Common myeloid progenitor, CD34-positive (primary cell): ENCODE measurements around the gene ASAP2.

Experiments
- CTCF ChIA-PET: fragments of 350-600 bp; sonication (Branson Sonifier 250); formaldehyde crosslinking; loops from one replicate; lab custom pipeline; 2021; ENCODE audit warnings: antibody characterized with exemption; lab: Charles Lee
- POLR2A ChIA-PET: fragments of 350-600 bp; sonication (Branson Sonifier 250); formaldehyde crosslinking; loops from one replicate; lab custom pipeline; 2021; ENCODE audit warnings: antibody characterized with exemption; lab: Charles Lee
- DNase-seq, 3 donors: peaks; one replicate each; pipeline versions ENCODE4 v3.0.0 to v3.0.0-alpha.2; 2013
- H3K27ac ChIP-seq, 2 experiments: 1 replicate in 1 of 2; 2 replicates in 1 of 2; pipeline ENCODE4 v1.7.0; 2013; ENCODE audit warnings: inconsistent platforms in 2 of 2, low read length in 2 of 2, mild to moderate bottlenecking in 2 of 2, low read depth in 1 of 2, moderate library complexity in 1 of 2; ENCODE audit not compliant: severe bottlenecking in 2 of 2, insufficient read depth in 1 of 2, poor library complexity in 1 of 2
- H3K27me3 ChIP-seq, 5 experiments: replicated peaks in 2 of 5; 1 replicate in 3 of 5; 2 replicates in 2 of 5; pipeline versions ENCODE4 v1.6.1 to v1.7.0; 2013; ENCODE audit warnings: low read length in 4 of 5, mild to moderate bottlenecking in 2 of 5, moderate library complexity in 2 of 5, inconsistent platforms in 1 of 5; ENCODE audit not compliant: insufficient read depth in 5 of 5, control insufficient read depth in 4 of 5
- H3K36me3 ChIP-seq, 4 experiments: 1 replicate in 2 of 4; 2 replicates in 2 of 4; pipeline versions ENCODE4 v1.6.1 to v1.7.0; 2013; ENCODE audit warnings: low read length in 3 of 4, control low read depth in 1 of 4, mild to moderate bottlenecking in 1 of 4; ENCODE audit not compliant: control insufficient read depth in 4 of 4, insufficient read depth in 4 of 4
- H3K4me1 ChIP-seq, 4 experiments: 1 replicate in 3 of 4; 2 replicates in 1 of 4; pipeline versions ENCODE4 v1.6.1 to v1.7.1; 2013; ENCODE audit warnings: low read length in 3 of 4, mild to moderate bottlenecking in 3 of 4, control low read depth in 1 of 4, inconsistent platforms in 1 of 4, moderate library complexity in 1 of 4; ENCODE audit not compliant: control insufficient read depth in 4 of 4, insufficient read depth in 4 of 4; ENCODE audit errors: control extremely low read depth in 1 of 4
- H3K4me3 ChIP-seq, 7 experiments: 1 replicate in 4 of 7; 2 replicates in 3 of 7; pipeline versions ENCODE4 v1.5.1 to v1.7.0; 2013; ENCODE audit warnings: mild to moderate bottlenecking in 7 of 7, low read length in 6 of 7, moderate library complexity in 6 of 7, inconsistent platforms in 2 of 7, low read depth in 2 of 7, control low read depth in 1 of 7; ENCODE audit not compliant: insufficient read depth in 4 of 7, control insufficient read depth in 1 of 7; ENCODE audit errors: extremely low read depth in 1 of 7
- H3K9me3 ChIP-seq, 5 experiments: 1 replicate in 4 of 5; 2 replicates in 1 of 5; pipeline versions ENCODE4 v1.6.1 to v1.7.1; 2013; ENCODE audit warnings: low read length in 4 of 5, mild to moderate bottlenecking in 2 of 5, inconsistent platforms in 1 of 5, low read depth in 1 of 5, moderate library complexity in 1 of 5; ENCODE audit not compliant: control insufficient read depth in 4 of 5, insufficient read depth in 2 of 5; ENCODE audit errors: control extremely low read depth in 1 of 5
- WGBS: methylation state at CpG from one replicate; pipeline ENCODE4 v1.1.5; 2013; ENCODE audit not compliant: insufficient coverage; 5-methylcytosine and 5-hydroxymethylcytosine counted together

Gene ASAP2

DNA sequence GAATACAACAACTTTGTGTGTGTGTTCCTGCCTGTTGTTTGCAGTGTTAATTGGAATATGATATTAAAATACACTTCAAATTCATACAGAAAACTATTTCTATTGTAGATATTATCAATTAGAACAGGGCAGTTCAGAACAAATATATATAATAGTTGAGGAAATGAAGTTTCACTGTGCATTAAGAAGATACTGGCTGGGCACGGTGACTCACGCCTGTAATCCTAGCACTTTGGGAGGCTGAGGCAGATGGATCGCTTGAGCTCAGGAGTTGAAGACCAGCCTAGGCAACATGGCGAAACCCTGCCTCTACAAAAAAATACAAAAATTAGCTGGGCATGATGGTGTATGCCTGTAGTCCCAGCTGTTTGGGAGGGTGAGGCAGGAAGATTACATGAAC, 79.3 kb downstream of the ASAP2 start:
- no peaks in the 10 kb centered on the region for H3K4me1 ChIP-seq
- 97% methylated on average over 3 of the region's 4 CpGs for WGBS

DNA sequence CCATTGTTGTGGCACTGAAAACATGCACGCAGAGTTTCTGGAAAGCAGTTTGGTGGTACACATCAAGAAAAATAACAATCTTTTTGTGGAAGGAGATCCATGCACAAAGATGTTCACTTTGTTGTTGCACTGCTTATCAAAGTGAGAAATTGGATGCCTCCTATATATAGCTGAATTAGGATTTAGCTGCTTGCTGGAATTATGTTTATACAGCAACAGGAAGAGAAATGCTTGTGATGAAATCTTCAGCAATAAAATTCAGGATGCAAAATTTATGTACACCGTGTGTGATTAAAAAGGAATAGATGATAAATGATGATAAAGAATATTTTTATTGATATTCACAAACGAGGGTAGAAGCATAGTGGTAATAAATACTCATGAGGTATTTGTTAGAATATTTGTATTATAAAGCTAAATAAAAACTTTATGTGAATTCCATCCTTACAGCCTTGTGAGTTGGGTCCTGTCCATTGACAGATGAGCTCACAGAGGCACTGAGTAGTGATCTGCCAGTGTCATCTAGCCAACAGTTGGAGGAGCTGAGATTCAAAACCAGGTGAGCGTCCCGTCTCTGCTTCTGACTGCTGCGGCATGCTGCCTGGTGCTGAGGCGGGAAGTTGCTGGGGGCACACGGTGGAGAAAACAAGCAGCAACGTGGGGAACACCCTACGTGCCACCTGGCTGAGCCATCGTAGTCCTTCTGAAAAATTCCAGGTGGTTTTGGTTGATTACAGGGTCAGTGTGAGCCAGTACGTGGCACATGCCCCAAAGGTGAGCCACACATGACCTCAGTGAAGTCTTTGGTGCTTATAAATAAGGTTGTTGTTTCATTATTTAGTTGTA, 80.2 kb downstream of the ASAP2 start:
- peaks cover 0 to 2% (median 0%) of the 10 kb centered on the region in 4 experiments for H3K36me3 ChIP-seq
- H3K27ac ChIP-seq: no peak overlapping the region
- POLR2A ChIA-PET: no interaction called here
- DNase-seq: no peak
- no peaks in the 10 kb centered on the region for H3K4me1 ChIP-seq
- CTCF ChIA-PET: no interaction called here
- H3K4me3 ChIP-seq: no peak overlapping the region
- no peaks in the 10 kb centered on the region for H3K9me3 ChIP-seq
- WGBS: 97% methylated on average over 9 of the region's 12 CpGs
- no peaks in the 10 kb centered on the region for H3K27me3 ChIP-seq

More for the DNA sequence above, 79.3 kb downstream of the ASAP2 start:
- no peaks in the 10 kb centered on the region for H3K9me3 ChIP-seq
- H3K4me3 ChIP-seq: no peak overlapping the region
- ChIA-PET POLR2A (interaction anchor here (0.6 kb wide), 1 partner anchor 83 kb away, joined by 3 read pairs; no protein-coding TSS in a partner anchor), CTCF (no interaction called here)
- H3K36me3 ChIP-seq: peaks cover 0 to 2% (median 0%) of the 10 kb centered on the region in 4 experiments
- DNase-seq: no peak
- no peak overlapping the region for H3K27ac ChIP-seq
- no peaks in the 10 kb centered on the region for H3K27me3 ChIP-seq

DNA sequence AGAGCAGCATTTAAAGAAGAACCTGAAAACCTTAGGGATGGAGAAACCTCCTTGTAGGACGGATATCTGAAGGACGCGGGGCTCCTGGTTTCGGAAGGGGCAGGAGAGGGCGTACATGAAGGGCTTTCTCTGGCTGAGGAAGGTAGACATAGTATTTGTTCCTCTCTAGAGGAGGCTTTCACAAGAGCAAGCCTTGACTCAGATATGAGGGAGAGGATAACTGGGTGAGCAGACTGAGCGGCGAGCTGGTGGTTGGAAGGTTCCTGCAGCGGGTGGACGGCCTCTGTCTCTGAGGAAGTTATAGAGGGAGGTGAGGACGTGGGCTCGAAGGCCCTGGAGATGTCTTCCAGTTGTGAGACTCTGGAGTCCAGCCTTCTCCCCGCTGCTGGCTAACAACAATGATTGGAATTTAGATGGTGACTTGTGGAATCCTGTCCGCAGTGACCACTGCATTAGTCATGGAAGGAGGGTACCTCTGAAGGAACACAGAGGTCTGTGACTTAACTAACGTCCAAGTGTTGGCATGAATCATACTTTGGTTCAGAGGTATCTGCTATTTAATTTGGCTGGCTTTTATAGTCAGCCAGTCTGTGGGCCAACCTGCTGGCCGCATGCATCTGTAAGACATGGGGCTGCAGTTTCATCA, 80.9 kb downstream of the ASAP2 start:
- Histone ChIP-seq H3K27ac (no peak overlapping the region), H3K36me3 (peaks cover 0 to 2% (median 0%) of the 10 kb centered on the region in 4 experiments), H3K4me1 (no peaks in the 10 kb centered on the region), H3K9me3 (no peaks in the 10 kb centered on the region), H3K4me3 (no peak overlapping the region), H3K27me3 (no peaks in the 10 kb centered on the region)
- WGBS: 95% methylated on average over 13 of the region's 15 CpGs
- DNase-seq: no peak
- POLR2A ChIA-PET: no interaction called here
- CTCF ChIA-PET: no interaction called here

DNA sequence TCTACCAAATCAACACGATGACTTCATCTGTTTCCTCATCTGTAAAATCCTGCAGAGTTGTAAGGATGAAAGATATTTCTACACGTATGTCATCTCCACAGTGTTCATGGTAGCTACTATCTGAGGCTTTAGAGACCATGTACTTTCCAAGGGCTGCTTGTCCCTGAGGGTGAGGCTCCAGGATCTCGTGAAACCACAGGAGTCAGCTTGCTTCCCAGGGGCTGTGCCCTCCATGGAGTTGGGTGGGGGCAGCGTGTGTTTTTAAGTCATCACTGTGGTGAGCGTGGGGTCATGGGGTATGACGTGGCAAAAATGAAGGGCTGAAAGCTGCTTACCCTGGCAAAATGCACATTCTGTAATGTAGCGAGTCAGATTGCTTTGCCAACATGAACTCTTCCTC, 81.6 kb downstream of the ASAP2 start:
- no peaks in the 10 kb centered on the region for H3K9me3 ChIP-seq
- peaks cover 0 to 2% (median 0%) of the 10 kb centered on the region in 4 experiments for H3K36me3 ChIP-seq
- H3K4me1 ChIP-seq: no peaks in the 10 kb centered on the region
- 93% methylated on average over 5 of the region's 7 CpGs for WGBS
- ChIA-PET CTCF (interaction anchor here (1.4 kb wide), 1 partner anchor 12 kb away, joined by 4 read pairs; no protein-coding TSS in a partner anchor), POLR2A (no interaction called here)
- H3K4me3 ChIP-seq: no peak overlapping the region
- H3K27ac ChIP-seq: no peak overlapping the region
- no peaks in the 10 kb centered on the region for H3K27me3 ChIP-seq
- DNase-seq: no peak

DNA sequence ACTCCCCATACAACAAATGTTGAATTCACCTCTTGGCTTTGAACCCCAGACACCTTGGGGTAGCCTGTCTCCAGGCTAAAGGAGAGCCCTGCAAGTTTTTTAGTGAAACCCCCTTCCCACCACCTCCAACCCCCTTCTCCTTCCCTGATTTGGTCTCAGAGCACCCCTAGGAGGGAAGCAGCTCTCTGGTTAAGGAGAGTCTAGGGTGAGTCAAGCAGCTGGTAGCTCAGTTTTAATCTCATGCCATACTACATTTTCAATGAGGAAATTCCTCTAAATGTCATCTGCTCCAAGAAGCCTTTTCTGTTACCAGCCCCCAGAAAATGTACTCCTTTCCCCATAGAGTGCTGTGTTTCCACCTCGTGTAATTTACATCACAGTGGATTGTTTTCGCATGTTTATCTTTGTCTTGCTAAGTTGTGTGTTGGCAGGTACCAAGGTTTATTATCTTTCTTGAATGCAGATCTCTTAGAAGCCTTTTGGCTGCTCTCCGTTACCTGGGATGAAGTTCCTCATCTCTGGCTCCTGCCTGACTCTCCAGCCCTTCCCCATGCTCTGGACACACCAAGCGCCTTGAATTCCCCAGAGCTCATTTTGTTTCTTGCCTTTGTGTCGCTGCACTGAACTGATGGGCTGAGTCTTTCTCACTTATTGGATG, 82.2 kb downstream of the ASAP2 start:
- Histone ChIP-seq H3K27ac (no peak overlapping the region), H3K4me3 (no peak overlapping the region), H3K9me3 (no peaks in the 10 kb centered on the region), H3K36me3 (peaks cover 0 to 2% (median 0%) of the 10 kb centered on the region in 4 experiments), H3K27me3 (no peaks in the 10 kb centered on the region), H3K4me1 (no peaks in the 10 kb centered on the region)
- POLR2A ChIA-PET: no interaction called here
- CTCF ChIA-PET: interaction anchor here (1.4 kb wide), 1 partner anchor 12 kb away, joined by 4 read pairs; no protein-coding TSS in a partner anchor
- 100% methylated on average over 3 of the region's 5 CpGs for WGBS
- no peak for DNase-seq

DNA sequence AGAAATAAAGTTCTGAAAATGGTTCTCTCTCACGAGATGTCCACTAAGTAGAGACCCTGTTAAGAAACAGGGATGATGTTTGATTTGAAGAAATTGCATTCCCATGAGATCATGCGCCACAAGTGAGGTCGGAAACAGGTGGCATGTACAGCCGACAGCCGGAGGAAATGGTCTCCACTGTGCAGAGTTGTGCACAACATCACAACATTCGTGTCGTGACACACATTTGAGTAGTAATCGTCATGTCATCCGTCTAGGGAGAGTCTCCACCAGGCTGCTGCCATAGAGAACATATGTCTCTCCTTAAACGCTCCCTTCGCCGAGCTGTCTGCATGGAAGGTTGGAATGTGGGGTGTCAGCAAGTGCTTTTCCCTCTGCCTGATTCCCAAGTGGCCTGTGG, 84.7 kb downstream of the ASAP2 start:
- DNase-seq: no peak
- peaks cover 0 to 2% (median 0%) of the 10 kb centered on the region in 4 experiments for H3K36me3 ChIP-seq
- CTCF ChIA-PET: no interaction called here
- POLR2A ChIA-PET: no interaction called here
- no peak overlapping the region for H3K4me3 ChIP-seq
- 95% methylated on average over 9 of the region's 12 CpGs for WGBS
- no peaks in the 10 kb centered on the region for H3K9me3 ChIP-seq
- H3K27me3 ChIP-seq: no peaks in the 10 kb centered on the region
- no peak overlapping the region for H3K27ac ChIP-seq
- H3K4me1 ChIP-seq: no peaks in the 10 kb centered on the region
